Right lobe of liver (tissue), 6 donors: ENCODE data around the gene CEP89. TPM values are rescaled to one million over a fixed set of nuclear protein-coding genes. Genes with fewer than 3 reads are reported as not detected.

Experiments
- ATAC-seq, 4 donors: fragments of 200-7000 bp; cut with Tn5 transposase; one replicate each; pipeline ENCODE4 v1.9.1; 2020; ENCODE audit warnings: mild to moderate bottlenecking in 4 of 4, moderate library complexity in 4 of 4
- DNase-seq, 3 donors: peaks; one replicate each; pipeline ENCODE4 v3.0.0-alpha.2; 2020
- H3K27ac ChIP-seq, 3 donors: fragments of 200-600 bp; one replicate each; pipeline ENCODE4 v1.8.0; 2022
- H3K27me3 ChIP-seq, 2 donors: fragments of 200-600 bp; one replicate each; pipeline ENCODE4 v1.8.0; 2022
- H3K36me3 ChIP-seq, 4 donors: fragments of 200-600 bp; sonication (generic) in 1 of 4; one replicate each; pipeline versions ENCODE4 v1.5.1 to v1.8.0; 2017 to 2022; ENCODE audit warnings: control low read depth in 1 of 4
- H3K4me1 ChIP-seq, 4 donors: fragments of 200-600 bp; sonication (generic) in 1 of 4; one replicate each; pipeline versions ENCODE4 v1.5.1 to v1.8.0; 2017 to 2022; ENCODE audit warnings: control low read depth in 1 of 4
- H3K4me3 ChIP-seq, 3 donors: fragments of 200-600 bp; one replicate each; pipeline ENCODE4 v1.8.0; 2022
- H3K9me3 ChIP-seq, 4 donors: fragments of 200-600 bp; sonication (generic) in 1 of 4; one replicate each; pipeline versions ENCODE4 v1.5.1 to v1.8.0; 2017 to 2022; ENCODE audit warnings: control low read depth in 1 of 4
- CTCF ChIP-seq, 4 donors: fragments of 200-600 bp in 3 of 4; fragments of 450-650 bp in 1 of 4; IDR thresholded peaks; one replicate each; pipeline versions ENCODE4 v1.5.1 to v1.8.0; 2016 to 2022; ENCODE audit warnings: antibody characterized with exemption in 4 of 4, mild to moderate bottlenecking in 2 of 4
- POLR2A ChIP-seq: fragments of 450-650 bp; IDR thresholded peaks from one replicate; pipeline ENCODE4 v1.6.1; 2017; ENCODE audit warnings: antibody characterized with exemption, mild to moderate bottlenecking
- WGBS: methylation state at CpG from one replicate; pipeline ENCODE4 v1.1.6; 2018; ENCODE audit warnings: low coverage, low lambda C conversion rate; ENCODE audit not compliant: insufficient coverage; ENCODE audit errors: missing lambda C conversion rate; 5-methylcytosine and 5-hydroxymethylcytosine counted together
- intact Hi-C, 2 donors: fragments of 100-400 bp; cut with DNase I; formaldehyde crosslinking; loops; one replicate each; pipeline versions ENCODE4 v1.11.2 to v1.14.1; 2022
- total RNA-seq, 6 experiments: library from RNA; depleted of rRNA in 2 of 6; stranded (reverse); fragments of >200 nt in 2 of 6; fragmentation: NEBNext Ultra II Directional in 3 of 6; extraction: Animal tissue kit (Norgen Biotek cat#: 25700) in 3 of 6; gene quantifications; one replicate each; pipeline versions ENCODE4 v1.1.0 to v1.2.4, GENCODE V29; 2016 to 2023
- donor health status: DM: no; HTN: yes; CAD: no.
- donor health status: DM: no; HTN: no; CAD: no.
- donor health status: DM: no; HTN: no; CAD: no.
- donor health status: DM: no; HTN: yes; CAD: no.
- donor health status: DM: no; HTN: yes; CAD: no.

Gene CEP89
- total RNA-seq, 6 experiments from 2014 or later = 2.9 to 5.7 (median 4.7) TPM

- 87% methylated on average over 5 of the region's 5 CpGs for WGBS
Measured at GRCh38 chr19:32831611-32832010, 140.1 kb downstream of the CEP89 start.

GRCh38 chr19:32830231-32831014, 141.3 kb downstream of the CEP89 start:
- no peak overlapping the region for H3K4me3 ChIP-seq
- intact Hi-C loops = no loop called here
- peaks cover 0 to 6% (median 0%) of the 10 kb centered on the region in 4 donors for H3K4me1 ChIP-seq
- ATAC-seq (no peak), DNase-seq (no peak)
- no peaks in the 10 kb centered on the region for H3K27me3 ChIP-seq
- TF ChIP-seq POLR2A = no peak
- no peak for TF ChIP-seq CTCF (IDR thresholded peaks at IDR 0.05)
- WGBS = 89% methylated on average over 8 of the region's 8 CpGs
- H3K9me3 ChIP-seq = no peaks in the 10 kb centered on the region
- peaks cover 0 to 3% (median 0%) of the 10 kb centered on the region in 4 donors for H3K36me3 ChIP-seq
- no peak overlapping the region for H3K27ac ChIP-seq

More at GRCh38 chr19:32831611-32832010, 140.1 kb downstream of the CEP89 start:
- Histone ChIP-seq H3K4me3 (no peak overlapping the region), H3K27me3 (no peaks in the 10 kb centered on the region), H3K4me1 (peaks cover 0 to 6% (median 0%) of the 10 kb centered on the region in 4 donors), H3K27ac (no peak overlapping the region), H3K9me3 (no peaks in the 10 kb centered on the region), H3K36me3 (peaks cover 0 to 3% (median 0%) of the 10 kb centered on the region in 4 donors)
- ATAC-seq = no peak
- intact Hi-C loops = no loop called here
- no peak for DNase-seq
- TF ChIP-seq POLR2A = no peak
- TF ChIP-seq CTCF (IDR thresholded peaks at IDR 0.05) = no peak

- DNase-seq = no peak
- 91% methylated on average over 8 of the region's 10 CpGs for WGBS
- no peak for TF ChIP-seq POLR2A
- no peak for TF ChIP-seq CTCF (IDR thresholded peaks at IDR 0.05)
- Histone ChIP-seq H3K27me3 (no peaks in the 10 kb centered on the region), H3K36me3 (peaks cover 0 to 3% (median 0%) of the 10 kb centered on the region in 4 donors), H3K9me3 (no peaks in the 10 kb centered on the region), H3K4me3 (no peak overlapping the region), H3K4me1 (no peaks in the 10 kb centered on the region), H3K27ac (no peak overlapping the region)
- intact Hi-C loops = no loop called here
- ATAC-seq = no peak
Measured at GRCh38 chr19:32829345-32829896, 142.3 kb downstream of the CEP89 start.

GRCh38 chr19:32828643-32829344, 143.0 kb downstream of the CEP89 start:
- intact Hi-C loops = no loop called here
- WGBS = 100% methylated on average over 4 of the region's 15 CpGs
- H3K27me3 ChIP-seq = no peaks in the 10 kb centered on the region

More at GRCh38 chr19:32828643-32829344, 143.0 kb downstream of the CEP89 start:
- Histone ChIP-seq H3K27ac (no peak overlapping the region), H3K9me3 (no peaks in the 10 kb centered on the region), H3K4me3 (no peak overlapping the region), H3K4me1 (no peaks in the 10 kb centered on the region), H3K36me3 (peaks cover 0 to 3% (median 0%) of the 10 kb centered on the region in 4 donors)
- ATAC-seq = no peak
- no peak for TF ChIP-seq POLR2A
- TF ChIP-seq CTCF (IDR thresholded peaks at IDR 0.05) = no peak
- DNase-seq = no peak
